ENCODE results near the gene PSPC1. TPM values are rescaled to one million over a fixed set of nuclear protein-coding genes. Genes with fewer than 3 reads are reported as not detected.
A peak's percentile ranks its signal among the peaks of the same experiment; 100 is the strongest.

Gene PSPC1
- total RNA-seq, 1 experiment from 2014 or later = 43.3 TPM

GRCh38 chr13:19673473-19674430, 109.0 kb downstream of the PSPC1 start:
- DNase-seq (ENCODE audit: low read depth) = no peak

- DNase-seq (ENCODE audit: low read depth) = no peak
These were observed 109.8 kb downstream of the PSPC1 start for GRCh38 chr13:19672990-19673389.

GRCh38 chr13:19670147-19670546, 112.6 kb downstream of the PSPC1 start:
- DNase-seq (ENCODE audit: low read depth) = no peak

- no peak for DNase-seq (ENCODE audit: low read depth)
These were observed 114.0 kb downstream of the PSPC1 start for GRCh38 chr13:19668778-19669177.

GRCh38 chr13:19665427-19665859, 117.3 kb downstream of the PSPC1 start:
- DNase-seq (ENCODE audit: low read depth) = no peak

GRCh38 chr13:19664481-19665230, 118.1 kb downstream of the PSPC1 start:
- no peak for DNase-seq (ENCODE audit: low read depth)

- peak; percentile 7 for DNase-seq (ENCODE audit: low read depth)
These were observed 119.2 kb downstream of the PSPC1 start for GRCh38 chr13:19663416-19663979.

- no peak for DNase-seq (ENCODE audit: low read depth)
These were observed 121.2 kb downstream of the PSPC1 start for GRCh38 chr13:19661561-19661960.

GRCh38 chr13:19661126-19661525, 121.6 kb downstream of the PSPC1 start:
- DNase-seq (ENCODE audit: low read depth) = no peak

GRCh38 chr13:19658831-19659230, 123.9 kb downstream of the PSPC1 start:
- DNase-seq (ENCODE audit: low read depth) = no peak

GRCh38 chr13:19657872-19658591, 124.7 kb downstream of the PSPC1 start:
- no peak for DNase-seq (ENCODE audit: low read depth)

Other genes with a start within 250 kb of the PSPC1 start
- gene TPTE2, start 221.4 kb downstream of the PSPC1 start, total RNA-seq (2014; rRNA removed; shearing (Covaris generic)) = not detected in 2 replicates
- 6.6 and 10.3 TPM in 2 replicates for gene MPHOSPH8, start 149.3 kb downstream of the PSPC1 start, total RNA-seq (2014; rRNA removed; shearing (Covaris generic))
- 10.2 and 13.4 TPM in 2 replicates for gene ZMYM5, start 80.7 kb upstream of the PSPC1 start, total RNA-seq (2014; rRNA removed; shearing (Covaris generic))
- 14.8 and 22.1 TPM in 2 replicates for gene ZMYM2, start 175.8 kb upstream of the PSPC1 start, total RNA-seq (2014; rRNA removed; shearing (Covaris generic))